Hepatocyte (in vitro differentiated cells): ENCODE results near the gene NPIPA5.
"Not testable (repeated sequence)": the region's sequence is repeated elsewhere in the genome, so short reads cannot be mapped to it uniquely, and the experiment has no call there.

Experiments used
- CTCF ChIP-seq: fragments of 200-600 bp; sonication (generic); IDR thresholded peaks from 2 replicates; pipeline ENCODE4 v1.5.1; 2016; ENCODE audit warnings: antibody characterized with exemption, mild to moderate bottlenecking; ENCODE audit not compliant: poor library complexity
- EZH2 ChIP-seq: fragments of 200-600 bp; sonication (generic); IDR thresholded peaks from 2 replicates; pipeline ENCODE4 v1.6.1; 2016; ENCODE audit warnings: antibody characterized with exemption, mild to moderate bottlenecking, borderline replicate concordance

- TF ChIP-seq EZH2, CTCF: not testable (repeated sequence)
These were observed 47.1 kb downstream of the NPIPA5 start for GRCh38 chr16:15330978-15331377.
